DMS 273 treated with DMSO at 0.1 percent for 48 hours (cell line): Measurements from ENCODE around the gene USP22.

ENCODE experiments used
- DNase-seq: peaks from one replicate; lab custom pipeline; 2025; lab: John Stamatoyannopoulos, UW

USP22 gene

DNA sequence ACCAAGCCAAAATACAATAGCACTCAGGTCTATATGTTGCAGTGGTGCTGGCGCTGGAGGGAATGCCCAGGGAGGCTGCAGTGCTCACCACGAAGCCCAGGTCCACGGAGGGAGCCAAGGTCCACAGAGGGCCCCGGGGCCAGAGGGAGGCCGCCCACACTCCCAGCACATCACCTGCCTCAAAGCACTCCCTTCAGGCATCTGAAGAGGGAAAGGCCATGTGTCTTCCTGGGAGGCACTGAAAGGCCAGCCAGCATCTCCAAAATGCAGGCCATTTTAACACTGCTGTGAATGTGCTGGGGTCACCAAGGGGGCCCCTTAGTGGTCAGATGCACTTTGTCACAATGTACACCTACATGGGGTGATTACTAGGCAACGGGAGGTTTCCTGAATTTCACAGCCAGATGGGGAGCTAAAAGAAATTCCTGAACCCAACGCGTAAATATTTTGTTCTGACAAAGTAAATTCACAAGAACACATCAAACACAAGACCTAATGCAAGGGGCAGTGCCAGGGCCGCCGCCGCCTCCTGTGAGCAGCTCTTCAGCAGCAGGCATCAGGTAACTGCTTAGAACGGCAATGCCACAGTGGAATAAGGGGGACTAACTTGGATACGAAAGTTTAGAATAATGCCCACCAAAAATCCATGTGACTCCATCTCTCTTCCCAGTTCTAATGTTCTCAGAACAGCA, 42.8 kb downstream of the USP22 start:
- no peak for DNase-seq

- no peak for DNase-seq
These were observed 43.7 kb downstream of the USP22 start for GRCh38 chr17:20999044-20999573.

DNA sequence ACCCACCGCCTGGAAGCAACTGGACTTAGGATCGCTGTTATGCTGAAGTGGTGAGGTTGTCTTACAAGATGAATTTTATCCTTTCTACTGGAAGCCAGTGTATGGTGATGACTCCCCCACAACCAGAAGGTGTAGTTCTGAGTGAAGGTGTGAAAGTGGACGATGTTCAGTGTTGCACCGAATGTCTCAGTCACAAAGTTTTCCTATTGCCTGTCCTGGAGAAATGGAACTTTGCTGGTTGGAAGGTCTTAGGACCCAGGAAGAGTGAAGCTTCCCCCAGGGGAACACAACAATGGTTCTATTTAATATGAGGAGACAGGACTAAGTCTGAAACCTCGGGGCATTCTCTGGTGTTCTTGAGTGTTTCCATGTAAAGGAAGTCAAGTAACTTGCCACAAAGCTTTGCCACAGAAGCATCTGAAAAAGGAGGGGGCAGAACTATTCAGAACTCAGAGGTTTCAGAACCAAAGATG, 44.2 kb downstream of the USP22 start:
- no peak for DNase-seq

GRCh38 chr17:20997711-20998570, 44.9 kb downstream of the USP22 start:
- DNase-seq: no peak

GRCh38 chr17:20996724-20997615, 45.8 kb downstream of the USP22 start:
- no peak for DNase-seq

DNA sequence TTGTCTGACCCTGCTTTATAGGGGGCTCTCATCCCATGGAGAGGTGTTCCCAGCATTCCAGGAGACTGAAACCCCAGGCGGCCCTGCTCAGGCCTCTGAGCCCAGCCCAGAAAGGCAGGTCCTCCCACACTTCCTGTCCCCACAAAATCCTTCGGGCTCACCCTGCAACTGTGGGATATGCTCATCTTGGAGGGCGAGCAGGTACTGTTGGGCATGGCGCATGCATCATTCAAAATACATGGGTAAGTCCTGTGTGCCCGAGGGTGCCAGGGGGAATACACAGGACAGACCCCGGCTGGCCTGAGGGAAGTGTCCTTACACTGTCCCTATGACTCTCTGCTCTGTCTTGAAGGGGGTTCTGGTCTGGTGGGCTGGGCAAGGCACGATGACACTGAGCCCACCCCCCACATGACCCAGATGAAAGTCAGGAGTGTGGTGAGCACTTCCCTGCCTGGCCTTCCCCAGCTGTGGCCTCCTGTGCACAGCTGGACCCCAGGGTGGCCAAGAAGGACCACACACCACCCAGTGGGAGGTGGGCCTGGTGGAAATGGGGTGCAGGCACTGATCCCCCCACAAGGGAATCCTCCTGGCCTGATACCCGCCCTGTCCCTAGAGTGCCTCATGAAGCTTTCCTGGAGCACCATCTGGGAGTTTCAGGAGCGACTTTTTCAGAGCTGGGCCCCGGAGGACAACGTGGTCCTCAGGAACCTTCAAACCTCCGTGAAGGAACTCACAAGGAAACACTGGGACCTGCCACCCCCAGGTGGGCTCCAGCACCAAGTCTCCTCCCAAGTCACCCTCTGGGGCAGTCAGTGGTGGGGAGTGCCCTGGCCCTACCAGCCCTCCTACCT, 46.7 kb downstream of the USP22 start:
- no peak for DNase-seq

DNA sequence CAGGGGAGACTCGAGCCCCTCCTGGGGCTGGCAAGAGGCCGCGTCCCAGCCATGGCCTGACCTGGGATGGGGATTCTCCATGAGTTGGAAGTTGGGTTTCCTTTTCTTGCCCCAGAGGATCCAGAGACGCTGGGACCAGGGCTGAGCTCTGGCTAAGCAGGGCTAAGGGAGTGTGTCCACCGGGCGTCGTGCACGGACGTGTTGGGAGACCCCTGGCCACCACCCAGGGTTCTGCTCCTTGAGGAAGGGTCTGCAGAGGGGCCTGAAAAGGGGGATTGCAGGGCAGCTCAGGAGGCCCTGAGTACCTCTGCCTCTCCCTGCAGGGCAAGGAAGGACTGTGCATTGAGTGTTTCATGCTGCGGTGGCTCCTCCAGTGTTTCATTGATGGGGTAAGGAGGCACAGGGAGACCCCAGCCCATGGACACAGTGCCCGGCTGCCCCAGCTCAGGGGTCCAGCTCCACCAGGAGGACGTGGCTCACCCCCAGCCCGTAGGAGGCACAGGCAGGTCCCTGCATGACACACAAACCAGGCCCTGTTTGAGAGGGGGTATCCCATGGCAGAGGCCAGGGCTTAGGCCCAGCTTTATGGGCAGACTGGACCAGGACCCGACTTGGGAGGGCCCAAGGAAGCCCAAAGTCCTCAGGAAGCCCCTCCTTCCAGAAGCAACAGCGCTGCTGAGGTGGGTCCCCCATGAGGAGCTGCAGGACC, 47.5 kb downstream of the USP22 start:
- no peak for DNase-seq

GRCh38 chr17:20994779-20995149, 48.0 kb downstream of the USP22 start:
- no peak for DNase-seq

DNA sequence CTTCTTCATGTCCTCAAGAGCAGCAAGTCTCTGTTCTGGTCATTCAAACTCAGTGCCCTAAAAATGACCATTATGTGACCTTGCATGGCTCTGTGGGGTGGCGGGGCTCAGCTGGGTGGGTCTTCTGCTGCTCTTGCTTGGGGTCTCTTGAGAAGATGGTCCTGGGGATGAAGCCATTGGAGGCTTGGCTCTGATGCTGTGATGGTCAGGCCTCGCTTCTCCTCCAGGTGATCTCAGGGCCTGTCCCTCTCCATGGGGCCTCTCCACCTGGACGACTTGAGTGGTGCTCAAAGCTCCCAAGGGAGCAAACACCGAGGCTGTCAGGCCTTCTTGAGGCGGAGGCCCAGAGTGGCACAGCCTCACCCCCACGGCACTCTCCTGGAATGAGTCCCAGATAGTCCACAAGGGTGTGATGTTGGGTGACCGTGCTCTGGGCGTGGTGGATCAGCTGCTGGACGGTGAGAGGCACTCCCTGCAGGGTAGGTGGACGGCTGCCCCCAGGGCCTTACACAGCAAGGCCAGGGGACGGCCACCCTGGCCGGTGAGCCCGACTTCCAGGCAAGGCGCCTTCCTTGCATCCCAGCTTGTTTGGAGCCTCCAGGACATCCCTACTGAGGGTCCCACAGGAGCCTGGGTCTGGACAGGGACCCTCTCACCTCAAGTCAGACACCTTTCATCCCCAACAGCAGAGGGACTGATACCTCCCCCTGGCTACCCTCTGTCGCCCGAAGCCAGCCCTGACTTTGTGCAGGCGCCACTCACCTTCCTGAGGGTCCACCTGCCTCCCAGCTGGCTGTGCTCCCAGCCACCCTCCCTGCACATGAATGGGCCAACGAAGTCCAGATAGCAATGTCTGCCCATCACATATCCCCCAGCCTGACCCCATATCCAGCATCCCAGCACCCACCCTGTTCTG, 48.7 kb downstream of the USP22 start:
- DNase-seq: no peak

DNA sequence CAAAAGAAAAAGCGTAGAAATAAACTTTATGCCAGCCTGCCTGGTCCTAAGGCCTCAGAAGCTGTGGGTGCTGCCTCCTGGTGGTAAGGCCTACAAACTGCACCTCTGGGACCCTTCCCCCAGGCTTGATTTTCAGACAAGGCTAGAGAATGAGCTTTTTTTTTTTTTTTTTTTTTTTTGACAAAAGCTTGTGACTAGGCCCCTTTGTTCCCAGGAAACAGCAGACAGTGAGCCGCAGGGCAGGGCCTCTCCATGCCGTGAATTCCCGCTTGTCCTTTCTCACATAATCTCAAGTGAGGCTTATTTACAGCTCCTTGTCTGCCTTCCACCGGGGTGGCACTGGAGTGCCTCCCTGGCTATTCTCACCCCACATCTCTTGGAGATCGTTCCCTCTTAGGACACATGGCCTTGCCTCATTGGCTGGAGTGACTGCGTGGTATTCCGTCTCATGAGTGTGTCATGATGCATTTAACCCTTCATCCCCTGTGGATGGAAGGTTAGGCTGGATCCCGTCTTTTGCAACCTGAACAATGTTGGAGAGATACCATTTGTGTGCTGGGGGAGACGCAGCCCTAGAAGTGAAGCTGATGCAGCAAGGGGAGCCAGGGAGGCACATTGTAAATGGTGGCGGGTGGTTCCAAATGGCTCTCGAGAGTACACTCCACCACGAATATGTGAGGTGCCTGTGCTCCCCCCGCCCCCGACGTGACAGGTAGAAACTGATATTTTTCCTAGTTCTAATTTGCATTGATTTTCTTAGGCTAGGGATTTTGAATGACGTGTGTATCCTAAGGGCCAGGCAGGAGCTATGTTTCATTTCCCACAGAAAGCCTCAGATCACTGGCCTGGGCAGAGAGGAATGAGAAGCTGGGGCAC, 49.6 kb downstream of the USP22 start:
- DNase-seq: no peak

DNA sequence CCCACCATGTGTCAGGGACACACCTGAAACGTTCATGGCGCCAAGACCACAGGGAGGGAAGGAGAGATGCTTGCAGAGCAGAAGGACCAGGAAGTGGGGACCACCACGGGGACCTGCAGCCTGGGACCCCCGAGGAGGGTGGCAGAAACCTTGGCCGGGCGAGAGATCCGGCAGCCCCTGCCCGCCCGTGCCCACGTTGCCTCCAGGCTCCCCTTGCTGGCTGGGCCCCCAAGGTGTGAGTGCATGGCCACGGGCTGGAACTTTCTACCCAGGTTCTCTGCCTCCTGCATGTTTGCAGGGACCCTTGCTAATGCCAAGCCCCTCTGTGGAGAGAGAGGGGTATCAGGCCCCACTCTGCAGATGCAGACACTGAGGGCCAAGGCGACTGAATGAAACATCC, 50.4 kb downstream of the USP22 start:
- DNase-seq: no peak

DNA sequence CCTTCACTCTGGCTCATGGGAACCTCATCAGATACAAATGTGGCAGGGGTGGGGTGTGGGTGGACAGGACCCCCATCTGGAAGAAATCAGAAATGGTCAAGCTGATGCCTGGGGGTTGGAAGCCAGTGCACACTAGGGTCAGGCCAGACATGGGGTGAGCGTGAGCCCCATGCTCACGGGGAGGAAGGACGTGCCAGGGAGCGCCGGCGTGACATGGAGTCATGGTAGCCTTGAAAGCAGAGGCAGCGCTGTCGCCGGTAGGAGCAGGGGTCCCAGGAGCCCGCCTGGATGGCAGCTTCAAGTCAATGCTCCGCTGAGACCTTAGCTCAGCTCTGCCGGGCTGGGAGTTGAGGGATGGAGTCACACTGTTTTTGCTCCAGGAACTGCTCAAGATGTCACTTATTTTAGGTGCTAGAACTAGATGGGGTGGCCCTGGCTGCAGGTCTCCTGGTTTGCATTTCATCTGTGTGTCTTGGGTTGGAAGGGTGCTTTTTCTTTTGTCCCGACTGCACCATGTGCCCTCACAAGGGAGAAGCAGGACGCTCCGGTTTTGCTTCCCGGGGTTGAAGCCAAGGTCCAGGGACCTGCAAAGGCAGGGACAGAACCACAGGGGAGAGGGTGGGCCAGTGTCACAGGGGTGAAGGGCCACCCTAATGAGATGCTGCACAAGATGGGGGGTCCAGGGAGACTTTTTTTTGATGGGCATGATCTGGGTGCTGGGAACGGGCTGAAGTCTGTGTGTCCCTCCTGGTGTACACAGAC, 51.4 kb downstream of the USP22 start:
- no peak for DNase-seq

- DNase-seq: no peak
These were observed 52.6 kb downstream of the USP22 start for GRCh38 chr17:20989991-20990855.

- no peak for DNase-seq
These were observed 53.3 kb downstream of the USP22 start for GRCh38 chr17:20989481-20989880.

DNA sequence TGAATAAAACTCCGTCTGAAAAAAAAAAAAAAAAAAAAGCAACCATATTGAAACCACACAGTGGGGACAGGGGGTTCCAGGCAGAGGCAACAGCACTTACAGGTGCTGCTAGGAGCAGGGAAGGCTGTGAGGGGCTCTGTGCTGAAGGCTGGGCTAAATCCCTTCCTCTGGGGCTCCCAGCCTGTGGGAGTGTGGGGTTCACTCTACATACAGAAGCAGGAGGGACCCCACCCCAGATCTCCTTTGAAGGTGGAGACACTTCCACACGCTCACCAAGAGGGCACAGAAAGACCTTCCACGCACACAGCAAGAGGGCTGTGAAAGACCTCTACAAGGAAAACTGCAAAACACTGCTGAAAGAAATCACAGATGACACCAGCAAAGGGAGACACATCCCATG, 53.9 kb downstream of the USP22 start:
- DNase-seq: no peak

GRCh38 chr17:20988001-20988636, 54.7 kb downstream of the USP22 start:
- no peak for DNase-seq
